ENCODE data around the gene TSEN34. TPM values are rescaled to one million over a fixed set of nuclear protein-coding genes. Genes with fewer than 3 reads are reported as not detected.

The TSEN34 gene
- total RNA-seq, 2 experiments from 2014 or later, result 16.7 to 23.6 TPM

GRCh38 chr19:54183431-54183830, 7.7 kb upstream of the TSEN34 start:
- H3K4me3 ChIP-seq (ENCODE audit: low read depth, low read length, poor library complexity, severe bottlenecking), result no peak overlapping the region
- peaks cover 20% of the 10 kb centered on the region for H3K4me1 ChIP-seq (ENCODE audit: insufficient read depth, low read length, poor library complexity, severe bottlenecking)
- peaks cover 5% of the 10 kb centered on the region; the same call in 1 of the 2 replicates for H3K79me2 ChIP-seq (ENCODE audit: insufficient read depth, low read depth, low read length)
- ChIA-PET CTCF (ENCODE audit: unreplicated experiment) (no interaction called here), POLR2A (no interaction called here)
- H3K9me3 ChIP-seq (ENCODE audit: low read length), result no peaks in the 10 kb centered on the region
- no peak for DNase-seq (ENCODE audit: low spot score)
- no peak for TF ChIP-seq CTCF (conservative IDR thresholded peaks at IDR 0.05; ENCODE audit: low read length)
- no peak for TF ChIP-seq EZH2phosphoT487 (IDR thresholded peaks at IDR 0.05; ENCODE audit: borderline replicate concordance, low read depth, low read length)
- intact Hi-C loops (cut with micrococcal nuclease; ENCODE audit: unreplicated experiment), result no loop called here
- no peak overlapping the region for H2AFZ ChIP-seq (ENCODE audit: low read length)
- H3K9me2 ChIP-seq (ENCODE audit: insufficient read depth, low read length), result no peaks in the 10 kb centered on the region
- H3K27ac ChIP-seq (ENCODE audit: low read depth, low read length, poor library complexity, severe bottlenecking), result no peak overlapping the region
- no TSS peak for BruUV-seq (replicated peaks)
- H3K4me2 ChIP-seq (ENCODE audit: low read length), result no peak overlapping the region
- no peaks in the 10 kb centered on the region for H4K20me1 ChIP-seq (ENCODE audit: insufficient read depth, low read length)
- no peaks in the 10 kb centered on the region for H3K36me3 ChIP-seq (ENCODE audit: insufficient read depth, low read length)

- POLR2A ChIA-PET, result interaction anchor here (0.9 kb wide), 1 partner anchor 935 kb away, joined by 3 read pairs; no protein-coding TSS in a partner anchor
- H3K79me2 ChIP-seq (ENCODE audit: insufficient read depth, low read depth, low read length), result peaks cover 10% of the 10 kb centered on the region; the same call in 1 of the 2 replicates
- peaks cover 14% of the 10 kb centered on the region for H3K4me1 ChIP-seq (ENCODE audit: insufficient read depth, low read length, poor library complexity, severe bottlenecking)
- no peak overlapping the region for H3K4me3 ChIP-seq (ENCODE audit: low read depth, low read length, poor library complexity, severe bottlenecking)
- no peaks in the 10 kb centered on the region for H3K9me3 ChIP-seq (ENCODE audit: low read length)
- no peak overlapping the region for H3K4me2 ChIP-seq (ENCODE audit: low read length)
- H2AFZ ChIP-seq (ENCODE audit: low read length), result no peak overlapping the region
- BruUV-seq (replicated peaks), result no TSS peak
- intact Hi-C loops (cut with micrococcal nuclease; ENCODE audit: unreplicated experiment), result no loop called here
- no peak overlapping the region for H3K27ac ChIP-seq (ENCODE audit: low read depth, low read length, poor library complexity, severe bottlenecking)
- no peaks in the 10 kb centered on the region for H3K36me3 ChIP-seq (ENCODE audit: insufficient read depth, low read length)
- TF ChIP-seq EZH2phosphoT487 (IDR thresholded peaks at IDR 0.05; ENCODE audit: borderline replicate concordance, low read depth, low read length) (no peak), CTCF (conservative IDR thresholded peaks at IDR 0.05; ENCODE audit: low read length) (no peak)
- no peaks in the 10 kb centered on the region for H3K9me2 ChIP-seq (ENCODE audit: insufficient read depth, low read length)
- no peak for DNase-seq (ENCODE audit: low spot score)
- CTCF ChIA-PET (ENCODE audit: unreplicated experiment), result no interaction called here
- H4K20me1 ChIP-seq (ENCODE audit: insufficient read depth, low read length), result no peaks in the 10 kb centered on the region
Measured at GRCh38 chr19:54186351-54186750, 4.8 kb upstream of the TSEN34 start.

- peaks cover 18% of the 10 kb centered on the region for H3K4me1 ChIP-seq (ENCODE audit: insufficient read depth, low read length, poor library complexity, severe bottlenecking)
- no peak overlapping the region for H3K4me3 ChIP-seq (ENCODE audit: low read depth, low read length, poor library complexity, severe bottlenecking)
- no peaks in the 10 kb centered on the region for H3K36me3 ChIP-seq (ENCODE audit: insufficient read depth, low read length)
- no peaks in the 10 kb centered on the region for H3K9me3 ChIP-seq (ENCODE audit: low read length)
- H3K4me2 ChIP-seq (ENCODE audit: low read length), result no peak overlapping the region
- H3K27ac ChIP-seq (ENCODE audit: low read depth, low read length, poor library complexity, severe bottlenecking), result no peak overlapping the region
- TF ChIP-seq EZH2phosphoT487 (IDR thresholded peaks at IDR 0.05; ENCODE audit: borderline replicate concordance, low read depth, low read length) (no peak), CTCF (conservative IDR thresholded peaks at IDR 0.05; ENCODE audit: low read length) (no peak)
- no peaks in the 10 kb centered on the region for H4K20me1 ChIP-seq (ENCODE audit: insufficient read depth, low read length)
- no peaks in the 10 kb centered on the region for H3K9me2 ChIP-seq (ENCODE audit: insufficient read depth, low read length)
- DNase-seq (ENCODE audit: low spot score), result no peak
- ChIA-PET POLR2A (interaction anchor here (0.9 kb wide), 1 partner anchor 934 kb away, joined by 3 read pairs; no protein-coding TSS in a partner anchor), CTCF (ENCODE audit: unreplicated experiment) (no interaction called here)
- BruUV-seq (replicated peaks), result no TSS peak
- no peak overlapping the region for H2AFZ ChIP-seq (ENCODE audit: low read length)
- intact Hi-C loops (cut with micrococcal nuclease; ENCODE audit: unreplicated experiment), result no loop called here
- peaks cover 15% of the 10 kb centered on the region; the same call in 1 of the 2 replicates for H3K79me2 ChIP-seq (ENCODE audit: insufficient read depth, low read depth, low read length)
Measured at GRCh38 chr19:54186934-54187381, 4.2 kb upstream of the TSEN34 start.
